ENCODE measurements around the gene ZIC2. TPM values are rescaled to one million over a fixed set of nuclear protein-coding genes. Genes with fewer than 3 reads are reported as not detected.

ZIC2 gene
- total RNA-seq, 4 donors from 2014 or later = 0.10 TPM; not detected in 3

GRCh38 chr13:99978799-99979452, 2.7 kb upstream of the ZIC2 start:
- 3% methylated on average over 18 of the region's 18 CpGs for WGBS, 2 donors
- TF ChIP-seq CTCF (IDR thresholded peaks at IDR 0.05) = no peak
- TF ChIP-seq POLR2A (IDR thresholded peaks at IDR 0.05) = no peak

DNA sequence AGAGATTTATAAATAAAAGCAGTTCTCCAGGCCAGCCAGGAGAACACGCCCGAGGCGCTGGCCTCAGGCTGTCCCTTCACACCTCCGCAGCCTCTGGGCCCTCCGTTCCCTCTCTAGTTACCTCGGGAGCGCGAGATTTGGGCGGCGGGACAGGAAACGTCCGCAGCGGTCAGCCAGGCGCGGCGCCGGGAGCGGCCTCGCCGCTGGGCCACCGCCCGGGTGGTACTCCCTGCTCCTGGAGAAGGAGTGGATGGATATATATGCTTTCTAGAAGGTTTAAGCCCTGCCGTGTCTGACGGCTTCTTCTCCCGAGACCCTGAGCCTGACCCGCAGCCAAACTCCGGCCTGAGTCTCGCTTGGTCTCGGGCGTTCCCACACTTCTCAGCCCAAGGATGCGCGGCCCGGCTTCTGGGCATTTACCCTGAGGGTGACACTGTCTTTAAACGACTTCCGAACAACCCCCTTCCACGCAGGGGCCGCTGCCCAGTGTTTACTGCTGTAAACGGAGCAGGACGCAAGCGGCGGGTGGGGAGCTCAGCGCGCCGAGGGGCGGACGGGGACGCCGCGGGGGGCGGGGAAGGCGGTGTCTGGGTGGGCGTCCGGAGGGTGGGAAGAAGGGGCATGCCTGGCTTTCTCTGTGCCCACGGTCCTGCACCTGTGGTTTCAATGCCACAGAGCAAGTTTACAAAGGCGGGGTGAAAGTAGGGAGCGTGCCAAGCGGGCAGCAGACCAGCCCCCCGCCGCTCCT, 2.0 kb upstream of the ZIC2 start:
- intact Hi-C loops (cut with DNase I; ENCODE audit: low total_unique reads) = no loop called here
- TF ChIP-seq POLR2A (IDR thresholded peaks at IDR 0.05) = no peak
- no peak for TF ChIP-seq CTCF (IDR thresholded peaks at IDR 0.05)
- H3K4me3 ChIP-seq (ENCODE audit: low read depth, poor library complexity, severe bottlenecking) = no peak overlapping the region
- DNase-seq (ENCODE audit: low spot score in 2 of 2) = no peak
- 4 to 5% methylated on average over 51 to 54 of the region's 59 CpGs for WGBS, 2 donors

More at GRCh38 chr13:99978799-99979452, 2.7 kb upstream of the ZIC2 start:
- intact Hi-C loops (cut with DNase I; ENCODE audit: low total_unique reads) = no loop called here
- H3K4me3 ChIP-seq (ENCODE audit: low read depth, poor library complexity, severe bottlenecking) = no peak overlapping the region
- DNase-seq (ENCODE audit: low spot score in 2 of 2) = no peak

DNA sequence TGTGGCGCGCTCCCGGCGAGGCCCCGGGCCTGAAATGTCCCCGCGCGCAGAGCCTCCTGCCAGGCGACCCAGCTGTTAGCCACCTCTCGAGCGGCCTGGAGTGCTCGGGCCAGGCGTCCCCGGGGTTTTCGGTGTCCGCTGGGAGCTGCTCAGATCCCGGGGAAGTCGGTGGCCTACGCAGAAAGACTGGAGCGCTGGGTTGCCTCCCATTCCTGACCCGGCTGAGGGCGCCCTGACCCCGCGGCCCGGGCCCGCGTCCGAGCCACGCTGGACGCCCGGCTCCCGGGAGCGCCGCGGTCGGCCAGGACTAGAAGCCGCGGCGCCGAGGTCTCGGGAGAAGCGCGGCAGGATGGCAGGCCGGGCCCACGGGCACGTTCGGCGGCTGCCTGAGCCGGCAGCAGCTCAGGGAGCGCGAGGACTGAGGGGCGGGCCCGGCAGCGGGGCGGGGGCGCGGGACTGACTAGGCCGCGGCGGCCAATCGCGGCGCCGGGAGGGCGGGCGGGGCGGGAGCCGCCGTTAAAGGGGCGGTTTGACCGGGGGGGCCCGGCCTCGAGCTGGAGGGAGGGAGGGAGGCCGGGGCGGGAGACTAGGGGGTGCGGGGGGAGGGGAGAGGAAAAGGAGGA, 1.3 kb upstream of the ZIC2 start:
- no peak for DNase-seq (ENCODE audit: low spot score in 2 of 2)
- WGBS, 2 donors = 1 to 2% methylated on average over 29 to 36 of the region's 76 CpGs
- intact Hi-C loops (cut with DNase I; ENCODE audit: low total_unique reads) = no loop called here
- no peak for TF ChIP-seq POLR2A (IDR thresholded peaks at IDR 0.05)
- TF ChIP-seq CTCF (IDR thresholded peaks at IDR 0.05) = no peak
- H3K4me3 ChIP-seq (ENCODE audit: low read depth, poor library complexity, severe bottlenecking) = no peak overlapping the region

GRCh38 chr13:99980824-99981734, 505 bp upstream of the ZIC2 start:
- no peak for DNase-seq (ENCODE audit: low spot score in 2 of 2)
- peak overlapping the region; percentile 4 for H3K4me3 ChIP-seq (ENCODE audit: low read depth, poor library complexity, severe bottlenecking)
- no peak for TF ChIP-seq CTCF (IDR thresholded peaks at IDR 0.05)
- TF ChIP-seq POLR2A (IDR thresholded peaks at IDR 0.05) = no peak
- 1 to 2% methylated on average over 34 to 72 of the region's 110 CpGs for WGBS, 2 donors
- intact Hi-C loops (cut with DNase I; ENCODE audit: low total_unique reads) = no loop called here

- intact Hi-C loops (cut with DNase I; ENCODE audit: low total_unique reads) = no loop called here
- DNase-seq (ENCODE audit: low spot score in 2 of 2) = no peak
- 0 to 3% methylated on average over 6 to 36 of the region's 98 CpGs for WGBS, 2 donors
- H3K4me3 ChIP-seq (ENCODE audit: low read depth, poor library complexity, severe bottlenecking) = peak overlapping the region; percentile 15
- TF ChIP-seq POLR2A (IDR thresholded peaks at IDR 0.05) = no peak
- TF ChIP-seq CTCF (IDR thresholded peaks at IDR 0.05) = no peak
Measured at GRCh38 chr13:99982036-99982730, 599 bp downstream of the ZIC2 start.

Measured in lower leg skin (tissue), 4 donors.